Measurements from ENCODE around the gene RAB5B. TPM values are rescaled to one million over a fixed set of nuclear protein-coding genes. Genes with fewer than 3 reads are reported as not detected.

The RAB5B gene
- total and polyA plus RNA-seq, 3 donors from 2014 or later = 139 to 198 (median 144) TPM

DNA sequence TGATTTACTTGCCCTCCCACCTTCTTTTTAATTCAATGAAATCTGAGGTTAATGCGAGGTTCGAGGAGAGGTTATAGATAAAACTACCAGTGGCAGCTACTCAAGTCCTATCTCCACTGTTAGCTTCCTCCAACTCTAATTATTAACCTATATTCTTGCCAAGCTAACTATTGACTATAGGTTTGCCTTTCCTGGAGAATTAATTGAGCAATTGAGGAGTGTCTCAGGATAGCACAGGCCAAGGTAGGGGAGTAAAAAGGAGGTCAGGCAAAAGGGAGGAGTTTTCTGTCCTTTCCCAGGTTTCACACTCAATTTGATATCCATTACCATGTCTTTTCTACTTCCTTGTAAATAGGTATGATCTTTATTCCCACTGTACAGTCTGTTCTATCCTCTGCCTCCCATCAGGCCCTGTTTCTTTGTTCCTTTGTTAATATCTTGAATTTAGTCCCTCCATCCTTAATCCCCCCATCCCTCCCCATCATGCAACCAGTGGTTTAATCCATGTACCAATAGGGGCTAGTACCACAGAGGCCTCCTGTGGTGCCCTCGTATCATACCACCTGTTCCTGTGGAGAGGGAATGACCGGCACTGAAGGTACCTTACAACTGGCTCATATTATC lies 19.5 kb downstream of the RAB5B start:
- no peak overlapping the region for H3K27ac ChIP-seq
- no peaks in the 10 kb centered on the region for H3K27me3 ChIP-seq
- intact Hi-C loops (cut with DNase I; ENCODE audit: low total_unique reads) = no loop called here
- no peak for DNase-seq
- WGBS, 2 donors = 61 to 68% methylated on average over 4 of the region's 4 CpGs
- peaks cover 13% of the 10 kb centered on the region for H3K4me1 ChIP-seq
- no peak overlapping the region for H3K4me3 ChIP-seq
- TF ChIP-seq, protein P1, sequence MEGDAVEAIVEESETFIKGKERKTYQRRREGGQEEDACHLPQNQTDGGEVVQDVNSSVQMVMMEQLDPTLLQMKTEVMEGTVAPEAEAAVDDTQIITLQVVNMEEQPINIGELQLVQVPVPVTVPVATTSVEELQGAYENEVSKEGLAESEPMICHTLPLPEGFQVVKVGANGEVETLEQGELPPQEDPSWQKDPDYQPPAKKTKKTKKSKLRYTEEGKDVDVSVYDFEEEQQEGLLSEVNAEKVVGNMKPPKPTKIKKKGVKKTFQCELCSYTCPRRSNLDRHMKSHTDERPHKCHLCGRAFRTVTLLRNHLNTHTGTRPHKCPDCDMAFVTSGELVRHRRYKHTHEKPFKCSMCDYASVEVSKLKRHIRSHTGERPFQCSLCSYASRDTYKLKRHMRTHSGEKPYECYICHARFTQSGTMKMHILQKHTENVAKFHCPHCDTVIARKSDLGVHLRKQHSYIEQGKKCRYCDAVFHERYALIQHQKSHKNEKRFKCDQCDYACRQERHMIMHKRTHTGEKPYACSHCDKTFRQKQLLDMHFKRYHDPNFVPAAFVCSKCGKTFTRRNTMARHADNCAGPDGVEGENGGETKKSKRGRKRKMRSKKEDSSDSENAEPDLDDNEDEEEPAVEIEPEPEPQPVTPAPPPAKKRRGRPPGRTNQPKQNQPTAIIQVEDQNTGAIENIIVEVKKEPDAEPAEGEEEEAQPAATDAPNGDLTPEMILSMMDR (IDR thresholded peaks at IDR 0.05) = no peak
- no peak for TF ChIP-seq POLR2A (IDR thresholded peaks at IDR 0.05)
- no peaks in the 10 kb centered on the region for H3K9me3 ChIP-seq
- H3K36me3 ChIP-seq (ENCODE audit: low read depth, missing control alignments) = no peaks in the 10 kb centered on the region

DNA sequence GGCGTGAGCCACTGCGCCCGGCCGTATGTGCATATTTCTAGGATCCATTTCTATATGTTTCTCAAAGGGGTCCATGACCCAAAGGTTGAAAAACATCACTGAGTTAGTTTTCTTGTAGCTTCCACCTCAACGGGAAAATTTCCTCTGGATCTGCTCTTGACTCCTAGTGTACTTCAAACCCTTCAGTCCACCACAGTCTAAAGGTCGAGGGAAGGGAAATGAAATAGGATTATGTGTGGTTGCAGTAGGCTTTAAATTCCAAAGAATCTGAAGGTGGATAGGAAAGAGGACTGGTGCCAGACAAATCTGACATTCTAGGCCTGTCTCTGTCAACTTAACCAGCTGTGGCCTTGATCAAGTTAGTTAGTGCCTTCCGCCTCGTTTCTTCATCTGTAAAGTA lies 21.5 kb downstream of the RAB5B start:
- intact Hi-C loops (cut with DNase I; ENCODE audit: low total_unique reads) = no loop called here
- H3K36me3 ChIP-seq (ENCODE audit: low read depth, missing control alignments) = no peaks in the 10 kb centered on the region
- 64 to 74% methylated on average over 8 of the region's 8 CpGs for WGBS, 2 donors
- no peak for DNase-seq
- H3K27ac ChIP-seq = no peak overlapping the region
- no peaks in the 10 kb centered on the region for H3K27me3 ChIP-seq
- TF ChIP-seq POLR2A (IDR thresholded peaks at IDR 0.05) = no peak
- TF ChIP-seq, protein P1 (IDR thresholded peaks at IDR 0.05) = no peak
- H3K4me1 ChIP-seq = peaks cover 13% of the 10 kb centered on the region
- no peaks in the 10 kb centered on the region for H3K9me3 ChIP-seq
- H3K4me3 ChIP-seq = no peak overlapping the region

DNA sequence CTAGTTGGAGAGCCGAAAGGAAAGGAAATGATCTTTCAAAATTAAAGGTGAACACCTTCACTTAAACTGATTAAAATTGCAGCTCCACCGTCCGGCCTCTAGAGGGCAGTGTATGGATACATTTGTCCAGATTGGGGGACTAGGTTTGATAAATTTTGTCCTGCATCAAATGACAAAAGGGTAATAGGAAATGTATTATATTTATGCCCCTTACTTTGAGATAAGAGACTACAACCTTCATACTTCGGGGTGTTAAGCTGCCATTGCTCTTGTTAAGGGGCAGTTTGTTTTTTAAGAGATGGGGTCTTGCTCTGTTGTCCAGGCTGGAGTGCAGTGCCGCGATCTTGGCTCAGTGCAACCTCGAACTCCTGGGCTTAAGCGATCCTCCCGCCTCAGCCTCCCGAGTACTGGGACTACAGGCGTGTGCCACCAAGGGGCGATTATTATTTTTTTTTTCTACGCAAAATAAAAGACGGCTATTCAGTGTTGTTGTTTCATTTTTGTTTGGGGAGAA lies 22.4 kb downstream of the RAB5B start:
- Histone ChIP-seq H3K27ac (peak overlapping the region; percentile 68 to 74), H3K27me3 (no peaks in the 10 kb centered on the region), H3K4me3 (peak overlapping the region; percentile 43 to 68), H3K36me3 (ENCODE audit: low read depth, missing control alignments) (no peaks in the 10 kb centered on the region), H3K9me3 (no peaks in the 10 kb centered on the region), H3K4me1 (peaks cover 13% of the 10 kb centered on the region)
- 12 to 25% methylated on average over 14 of the region's 14 CpGs for WGBS, 2 donors
- TF ChIP-seq, protein P1 (IDR thresholded peaks at IDR 0.05) = peak; percentile 86 to 91 (median 88)
- TF ChIP-seq POLR2A (IDR thresholded peaks at IDR 0.05) = no peak
- DNase-seq = peak; percentile 61
- intact Hi-C loops (cut with DNase I; ENCODE audit: low total_unique reads) = no loop called here

DNA sequence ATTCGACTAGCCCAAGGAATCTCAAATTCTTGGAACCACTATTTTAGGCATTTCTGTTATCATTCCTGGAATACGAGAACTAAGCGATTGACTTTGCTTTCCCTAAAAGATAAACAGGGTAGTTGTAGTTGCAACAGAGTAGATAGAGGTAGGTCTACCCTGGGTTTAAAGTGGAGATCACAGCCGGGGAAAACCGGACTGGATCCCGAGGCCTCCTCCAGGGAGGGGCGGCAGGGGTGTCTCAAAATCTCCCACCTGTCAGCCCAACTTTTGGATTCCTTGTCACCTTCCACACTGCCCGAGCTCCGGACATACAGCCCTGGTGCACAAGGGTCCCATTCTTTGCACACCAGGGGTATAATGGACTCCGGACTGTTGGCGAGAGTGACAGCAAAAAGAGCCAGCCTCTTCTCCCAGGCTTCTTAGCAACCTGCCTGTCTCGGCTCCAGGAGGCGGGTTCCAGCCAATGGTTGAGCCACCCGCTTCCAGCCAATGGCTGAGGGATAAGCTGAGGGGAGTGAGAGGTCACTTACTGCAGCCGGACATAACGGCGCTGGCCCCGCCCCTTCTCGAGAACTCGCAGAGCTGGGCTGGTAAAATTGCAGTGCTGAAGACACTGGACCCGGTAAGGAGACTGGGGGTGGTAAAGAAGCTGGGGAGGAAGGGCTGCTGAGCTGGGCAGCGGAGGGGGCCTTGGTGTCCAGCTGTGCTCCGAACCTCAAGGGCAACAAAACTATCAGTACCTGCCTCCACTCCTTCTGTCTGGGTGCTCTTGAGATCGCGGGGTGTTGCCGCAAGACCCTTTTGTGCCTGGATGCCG lies 23.0 kb downstream of the RAB5B start, which contains the start of gene SUOX:
SUOX (plus strand) TSS at position 562 of the 820 bp plus-strand sequence. CDS start 4,946 bp downstream, outside the sequence.
- Histone ChIP-seq H3K9me3 (no peaks in the 10 kb centered on the region), H3K4me1 (peaks cover 13% of the 10 kb centered on the region), H3K27me3 (no peaks in the 10 kb centered on the region), H3K36me3 (ENCODE audit: low read depth, missing control alignments) (no peaks in the 10 kb centered on the region), H3K4me3 (peak within 1 kb of the TSS; percentile 43 to 68), H3K27ac (peak within 1 kb of the TSS; percentile 68 to 74)
- TF ChIP-seq, protein P1 (IDR thresholded peaks at IDR 0.05) = no peak
- TF ChIP-seq POLR2A (IDR thresholded peaks at IDR 0.05) = no peak
- WGBS, 2 donors = 1% methylated on average over 19 to 27 of the region's 27 CpGs
- intact Hi-C loops (cut with DNase I; ENCODE audit: low total_unique reads) = no loop called here
- peak; percentile 98 for DNase-seq

Data from testis (tissue), 3 donors.